Neural progenitor cell (in vitro differentiated cells): ENCODE data around the gene PFKFB4. TPM values are rescaled to one million over a fixed set of nuclear protein-coding genes. Genes with fewer than 3 reads are reported as not detected.

Source experiments
- DNase-seq: peaks from one replicate; pipeline ENCODE4 v3.0.0-alpha.2; 2016; ENCODE audit warnings: low spot score
- H2AFZ ChIP-seq: fragments of 200-600 bp; sonication (generic); replicated peaks from 2 replicates; pipeline ENCODE4 v1.6.1; 2016; ENCODE audit warnings: antibody characterized with exemption
- H3F3A ChIP-seq: fragments of 200-600 bp; sonication (generic); 2 replicates; pipeline ENCODE4 v1.6.1; 2016; ENCODE audit warnings: antibody characterized with exemption, low read depth
- H3K27ac ChIP-seq: fragments of 200-600 bp; sonication (generic); 2 replicates; pipeline ENCODE4 v1.5.1; 2016; ENCODE audit warnings: mild to moderate bottlenecking
- H3K27me3 ChIP-seq: fragments of 200-600 bp; sonication (generic); 2 replicates; pipeline ENCODE4 v1.6.1; 2016; ENCODE audit warnings: mild to moderate bottlenecking, moderate library complexity
- H3K36me3 ChIP-seq: fragments of 200-600 bp; sonication (generic); 2 replicates; pipeline ENCODE4 v1.5.1; 2016
- H3K4me1 ChIP-seq: fragments of 200-600 bp; sonication (generic); 2 replicates; pipeline ENCODE4 v1.6.1; 2016; ENCODE audit warnings: mixed run types
- H3K4me2 ChIP-seq: fragments of 200-600 bp; sonication (generic); 2 replicates; pipeline ENCODE4 v1.6.1; 2016
- H3K4me3 ChIP-seq: fragments of 200-600 bp; sonication (generic); 2 replicates; pipeline ENCODE4 v1.5.1; 2016
- H3K79me2 ChIP-seq: fragments of 200-600 bp; sonication (generic); 2 replicates; pipeline ENCODE4 v1.6.1; 2016; ENCODE audit warnings: low read depth
- H3K9ac ChIP-seq: fragments of 200-600 bp; sonication (generic); 2 replicates; pipeline ENCODE4 v1.6.1; 2016
- H3K9me3 ChIP-seq: fragments of 200-600 bp; sonication (generic); 2 replicates; pipeline ENCODE4 v1.5.1; 2016; ENCODE audit warnings: low read depth
- H4K20me1 ChIP-seq: fragments of 200-600 bp; sonication (generic); 2 replicates; pipeline ENCODE4 v1.6.1; 2016; ENCODE audit warnings: low read depth
- H3K27ac Mint-ChIP-seq: 3 replicates; pipeline ENCODE4 v1.8.0; 2021; ENCODE audit warnings: mixed read lengths
- H3K27me3 Mint-ChIP-seq: 2 replicates; pipeline ENCODE4 v1.8.0; 2022; ENCODE audit warnings: low read depth, mild to moderate bottlenecking, inconsistent platforms, moderate library complexity, mixed read lengths; ENCODE audit not compliant: insufficient read depth
- H3K36me3 Mint-ChIP-seq: 3 replicates; pipeline ENCODE4 v1.8.0; 2021; ENCODE audit warnings: mixed read lengths
- H3K4me1 Mint-ChIP-seq: 3 replicates; pipeline ENCODE4 v1.8.0; 2021; ENCODE audit warnings: mixed read lengths
- H3K4me3 Mint-ChIP-seq: 3 replicates; pipeline ENCODE4 v1.8.0; 2021; ENCODE audit warnings: mild to moderate bottlenecking, moderate library complexity, mixed read lengths
- H3K9me3 Mint-ChIP-seq: 3 replicates; pipeline ENCODE4 v1.8.0; 2020; ENCODE audit warnings: mixed read lengths
- EZH2 ChIP-seq: fragments of 200-600 bp; sonication (generic); IDR thresholded peaks from 2 replicates; pipeline ENCODE4 v1.6.1; 2017; ENCODE audit warnings: antibody characterized with exemption, mild to moderate bottlenecking, moderate library complexity
- EZH2phosphoT487 ChIP-seq: fragments of 200-600 bp; sonication (generic); IDR thresholded peaks from 2 replicates; pipeline ENCODE4 v1.6.1; 2017; ENCODE audit warnings: antibody characterized with exemption
- total RNA-seq: library from RNA; depleted of rRNA; stranded (reverse); fragments of >200 nt; gene quantifications from 2 replicates; pipeline ENCODE4 v1.2.3, GENCODE V29; 2015; ENCODE audit warnings: low replicate concordance
- TF ChIP-seq, protein P1 (sequence below): fragments of 200-600 bp; sonication (generic); IDR thresholded peaks from 2 replicates; pipeline ENCODE4 v1.5.1; 2017; ENCODE audit warnings: antibody characterized with exemption, mild to moderate bottlenecking

Gene PFKFB4
- total RNA-seq, 1 donor from 2014 or later: 59.5 TPM

- TF ChIP-seq EZH2phosphoT487 (no peak), EZH2 (no peak)
- TF ChIP-seq, protein P1, sequence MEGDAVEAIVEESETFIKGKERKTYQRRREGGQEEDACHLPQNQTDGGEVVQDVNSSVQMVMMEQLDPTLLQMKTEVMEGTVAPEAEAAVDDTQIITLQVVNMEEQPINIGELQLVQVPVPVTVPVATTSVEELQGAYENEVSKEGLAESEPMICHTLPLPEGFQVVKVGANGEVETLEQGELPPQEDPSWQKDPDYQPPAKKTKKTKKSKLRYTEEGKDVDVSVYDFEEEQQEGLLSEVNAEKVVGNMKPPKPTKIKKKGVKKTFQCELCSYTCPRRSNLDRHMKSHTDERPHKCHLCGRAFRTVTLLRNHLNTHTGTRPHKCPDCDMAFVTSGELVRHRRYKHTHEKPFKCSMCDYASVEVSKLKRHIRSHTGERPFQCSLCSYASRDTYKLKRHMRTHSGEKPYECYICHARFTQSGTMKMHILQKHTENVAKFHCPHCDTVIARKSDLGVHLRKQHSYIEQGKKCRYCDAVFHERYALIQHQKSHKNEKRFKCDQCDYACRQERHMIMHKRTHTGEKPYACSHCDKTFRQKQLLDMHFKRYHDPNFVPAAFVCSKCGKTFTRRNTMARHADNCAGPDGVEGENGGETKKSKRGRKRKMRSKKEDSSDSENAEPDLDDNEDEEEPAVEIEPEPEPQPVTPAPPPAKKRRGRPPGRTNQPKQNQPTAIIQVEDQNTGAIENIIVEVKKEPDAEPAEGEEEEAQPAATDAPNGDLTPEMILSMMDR: peak; percentile 94
- Histone ChIP-seq H3K79me2 (peaks cover 16% of the 10 kb centered on the region), H3K4me2 (no peak overlapping the region), H3K9ac (no peak overlapping the region), H3K4me1 (no peaks in the 10 kb centered on the region), H3K36me3 (no peaks in the 10 kb centered on the region), H3K27me3 (no peaks in the 10 kb centered on the region), H2AFZ (no peak overlapping the region), H3F3A (peaks cover 11% of the 10 kb centered on the region), H3K27ac (no peak overlapping the region), H3K4me3 (no peak overlapping the region), H4K20me1 (peaks cover 47% of the 10 kb centered on the region), H3K9me3 (no peaks in the 10 kb centered on the region)
- H3K27ac Mint-ChIP-seq: peak overlapping the region; percentile 17
- H3K4me1 Mint-ChIP-seq: peaks cover 21% of the 10 kb centered on the region
- H3K4me3 Mint-ChIP-seq: no peak overlapping the region
- H3K36me3 Mint-ChIP-seq: peaks cover 26% of the 10 kb centered on the region
- peak; percentile 87 for DNase-seq
- no peaks in the 10 kb centered on the region for H3K9me3 Mint-ChIP-seq
- H3K27me3 Mint-ChIP-seq: peaks cover 3% of the 10 kb centered on the region
Measured at GRCh38 chr3:48548729-48549705, 7.6 kb downstream of the PFKFB4 start.

- no peaks in the 10 kb centered on the region for H3K36me3 ChIP-seq
- peaks cover 7% of the 10 kb centered on the region for H3K79me2 ChIP-seq
- Mint-ChIP-seq H3K36me3 (peaks cover 32% of the 10 kb centered on the region), H3K27me3 (peaks cover 3% of the 10 kb centered on the region), H3K4me1 (peaks cover 17% of the 10 kb centered on the region), H3K9me3 (no peaks in the 10 kb centered on the region), H3K4me3 (no peak overlapping the region), H3K27ac (no peak overlapping the region)
- H3K4me1 ChIP-seq: no peaks in the 10 kb centered on the region
- no peak overlapping the region for H3K27ac ChIP-seq
- TF ChIP-seq EZH2phosphoT487 (no peak), EZH2 (no peak)
- TF ChIP-seq, protein P1: no peak
- H2AFZ ChIP-seq: no peak overlapping the region
- H3K27me3 ChIP-seq: no peaks in the 10 kb centered on the region
- H3K4me2 ChIP-seq: no peak overlapping the region
- peaks cover 38% of the 10 kb centered on the region for H4K20me1 ChIP-seq
- no peak overlapping the region for H3K9ac ChIP-seq
- no peaks in the 10 kb centered on the region for H3K9me3 ChIP-seq
- H3F3A ChIP-seq: peaks cover 11% of the 10 kb centered on the region
- DNase-seq: no peak
- no peak overlapping the region for H3K4me3 ChIP-seq
Measured at GRCh38 chr3:48548126-48548525, 8.5 kb downstream of the PFKFB4 start.

DNA sequence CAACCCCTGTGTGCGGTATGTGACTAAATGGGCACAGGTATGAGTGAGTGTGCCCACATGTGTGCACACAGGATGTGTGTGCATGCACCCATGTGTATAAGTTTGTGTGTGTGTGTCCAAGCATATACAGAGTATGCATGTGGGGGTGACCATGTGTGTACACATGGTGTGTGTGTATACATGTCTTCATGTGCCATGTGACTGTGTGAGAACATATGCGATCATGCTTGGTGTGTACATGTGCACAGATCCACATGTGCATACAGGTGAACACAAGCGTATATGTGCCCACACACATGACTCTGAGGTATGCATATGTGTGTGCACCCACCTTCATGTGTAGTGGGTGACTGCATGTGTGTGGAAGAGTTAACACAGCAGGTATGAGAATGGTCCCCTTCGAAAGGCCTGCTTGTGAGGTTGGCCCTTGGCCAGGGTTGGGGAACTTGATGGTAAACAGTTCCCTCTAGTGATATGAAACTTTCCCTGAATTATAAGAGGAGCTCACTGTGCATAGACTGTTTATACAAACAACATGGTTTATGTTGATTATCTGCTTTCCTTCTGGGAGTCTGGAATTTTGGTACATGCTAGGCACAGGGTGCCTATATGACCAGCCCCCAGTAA, 10.3 kb downstream of the PFKFB4 start:
- no peak overlapping the region for H3K4me3 ChIP-seq
- TF ChIP-seq EZH2 (no peak), EZH2phosphoT487 (no peak)
- TF ChIP-seq, protein P1: no peak
- Mint-ChIP-seq H3K27ac (no peak overlapping the region), H3K4me3 (no peak overlapping the region), H3K27me3 (peaks cover 5% of the 10 kb centered on the region), H3K9me3 (no peaks in the 10 kb centered on the region), H3K4me1 (peaks cover 13% of the 10 kb centered on the region), H3K36me3 (peaks cover 43% of the 10 kb centered on the region)
- no peak overlapping the region for H3K27ac ChIP-seq
- no peak overlapping the region for H3K4me2 ChIP-seq
- H4K20me1 ChIP-seq: peaks cover 21% of the 10 kb centered on the region
- H3F3A ChIP-seq: peaks cover 11% of the 10 kb centered on the region
- H3K4me1 ChIP-seq: no peaks in the 10 kb centered on the region
- H3K79me2 ChIP-seq: no peaks in the 10 kb centered on the region
- H3K9ac ChIP-seq: no peak overlapping the region
- H3K27me3 ChIP-seq: no peaks in the 10 kb centered on the region
- DNase-seq: no peak
- H3K36me3 ChIP-seq: no peaks in the 10 kb centered on the region
- H2AFZ ChIP-seq: no peak overlapping the region
- no peaks in the 10 kb centered on the region for H3K9me3 ChIP-seq
